Measurements from ENCODE around the gene CDH13.

CDH13 gene

GRCh38 chr16:83714286-83714685, 1087.5 kb downstream of the CDH13 start:
- DNase-seq: no peak

- no peak for DNase-seq
Measured at GRCh38 chr16:83715217-83715920, 1088.6 kb downstream of the CDH13 start.

GRCh38 chr16:83717308-83717707, 1090.5 kb downstream of the CDH13 start:
- no peak for DNase-seq

- DNase-seq: no peak
Measured at GRCh38 chr16:83717814-83718213, 1091.0 kb downstream of the CDH13 start.

GRCh38 chr16:83720213-83720612, 1093.4 kb downstream of the CDH13 start:
- no peak for DNase-seq

- DNase-seq: no peak
Measured at GRCh38 chr16:83720981-83721380, 1094.2 kb downstream of the CDH13 start.

- DNase-seq: no peak
Measured at GRCh38 chr16:83721676-83722075, 1094.9 kb downstream of the CDH13 start.

- DNase-seq: no peak
Measured at GRCh38 chr16:83722456-83723183, 1095.9 kb downstream of the CDH13 start.

- DNase-seq: no peak
Measured at GRCh38 chr16:83723244-83723643, 1096.5 kb downstream of the CDH13 start.

GRCh38 chr16:83723901-83724300, 1097.1 kb downstream of the CDH13 start:
- DNase-seq: no peak

- DNase-seq: no peak
Measured at GRCh38 chr16:83724585-83724984, 1097.8 kb downstream of the CDH13 start.

GRCh38 chr16:83725313-83725712, 1098.5 kb downstream of the CDH13 start:
- no peak for DNase-seq

GRCh38 chr16:83727018-83727417, 1100.2 kb downstream of the CDH13 start:
- no peak for DNase-seq

GRCh38 chr16:83727751-83728352, 1101.1 kb downstream of the CDH13 start:
- DNase-seq: no peak

- DNase-seq: no peak
Measured at GRCh38 chr16:83728492-83728891, 1101.7 kb downstream of the CDH13 start.

- DNase-seq: no peak
Measured at GRCh38 chr16:83730812-83731211, 1104.0 kb downstream of the CDH13 start.

- DNase-seq: no peak
Measured at GRCh38 chr16:83732536-83732935, 1105.8 kb downstream of the CDH13 start.

- DNase-seq: no peak
Measured at GRCh38 chr16:83733301-83733700, 1106.5 kb downstream of the CDH13 start.

- no peak for DNase-seq
Measured at GRCh38 chr16:83734136-83734535, 1107.4 kb downstream of the CDH13 start.

GRCh38 chr16:83737729-83738354, 1111.1 kb downstream of the CDH13 start:
- DNase-seq: no peak

GRCh38 chr16:83738923-83739503, 1112.2 kb downstream of the CDH13 start:
- DNase-seq: no peak

- no peak for DNase-seq
Measured at GRCh38 chr16:83742124-83742899, 1115.5 kb downstream of the CDH13 start.

Measured in T1000 (cell line).